Breast epithelium (tissue), 4 donors: ENCODE data around the gene KRT6B. TPM values are rescaled to one million over a fixed set of nuclear protein-coding genes. Genes with fewer than 3 reads are reported as not detected.

ENCODE experiments used
- DNase-seq, 2 donors: peaks; one replicate each; pipeline ENCODE4 v3.0.0-alpha.2; 2019; ENCODE audit warnings: low spot score in 2 of 2
- H3K27ac ChIP-seq, 2 donors: fragments of 200-600 bp; sonication (generic) in 1 of 2; one replicate each; pipeline ENCODE4 v1.5.1; 2016 to 2019; ENCODE audit warnings: mild to moderate bottlenecking in 1 of 2
- H3K27me3 ChIP-seq, 2 donors: fragments of 200-600 bp; sonication (generic) in 1 of 2; one replicate each; pipeline versions ENCODE4 v1.5.1 to v1.6.0; 2017 to 2019; ENCODE audit warnings: control low read depth in 1 of 2, mild to moderate bottlenecking in 1 of 2
- H3K36me3 ChIP-seq: fragments of 200-600 bp; one replicate; pipeline ENCODE4 v1.5.1; 2019
- H3K4me1 ChIP-seq, 2 donors: fragments of 200-600 bp; sonication (generic); one replicate each; pipeline ENCODE4 v1.5.1; 2016 to 2019; ENCODE audit warnings: control low read depth in 1 of 2
- H3K4me3 ChIP-seq, 3 donors: fragments of 200-600 bp; sonication (generic); 1 replicate in 2 of 3; 2 replicates in 1 of 3; pipeline ENCODE4 v1.5.1; 2016 to 2019; ENCODE audit warnings: mild to moderate bottlenecking in 3 of 3, moderate library complexity in 2 of 3
- H3K9me3 ChIP-seq, 2 donors: fragments of 200-600 bp; sonication (generic) in 1 of 2; one replicate each; pipeline ENCODE4 v1.5.1; 2016 to 2019; ENCODE audit warnings: control low read depth in 1 of 2
- POLR2A ChIP-seq: fragments of 450-650 bp; IDR thresholded peaks from one replicate; pipeline ENCODE4 v1.6.1; 2016; ENCODE audit warnings: antibody characterized with exemption, mild to moderate bottlenecking, moderate library complexity
- POLR2AphosphoS5 ChIP-seq, 3 donors: sonication (generic); formaldehyde crosslinking; IDR thresholded peaks; one replicate each; pipeline ENCODE4 v1.6.1; 2017; ENCODE audit warnings: antibody characterized with exemption in 3 of 3
- intact Hi-C: fragments of 100-400 bp; cut with DNase I; formaldehyde crosslinking; loops from one replicate; pipeline ENCODE4 v1.15.1; 2023; ENCODE audit warnings: low total_unique reads
- total RNA-seq, 3 donors: library from RNA; depleted of rRNA; stranded (reverse); fragments of >200 nt; gene quantifications; one replicate each; pipeline ENCODE4 v1.1.0, GENCODE V29; 2016
- TF ChIP-seq, protein P1 (sequence below), 3 donors: fragments of 450-650 bp; IDR thresholded peaks; one replicate each; pipeline ENCODE4 v1.5.1; 2016 to 2017; ENCODE audit warnings: antibody characterized with exemption in 3 of 3, mild to moderate bottlenecking in 3 of 3, moderate library complexity in 3 of 3

The KRT6B gene
- total RNA-seq, 3 donors from 2014 or later: 42.0 to 69.2 TPM; not detected in 1

- no peak overlapping the region for H3K4me3 ChIP-seq
- no peaks in the 10 kb centered on the region for H3K9me3 ChIP-seq
- TF ChIP-seq POLR2AphosphoS5 (IDR thresholded peaks at IDR 0.05) (no peak), POLR2A (no peak)
- TF ChIP-seq, protein P1, sequence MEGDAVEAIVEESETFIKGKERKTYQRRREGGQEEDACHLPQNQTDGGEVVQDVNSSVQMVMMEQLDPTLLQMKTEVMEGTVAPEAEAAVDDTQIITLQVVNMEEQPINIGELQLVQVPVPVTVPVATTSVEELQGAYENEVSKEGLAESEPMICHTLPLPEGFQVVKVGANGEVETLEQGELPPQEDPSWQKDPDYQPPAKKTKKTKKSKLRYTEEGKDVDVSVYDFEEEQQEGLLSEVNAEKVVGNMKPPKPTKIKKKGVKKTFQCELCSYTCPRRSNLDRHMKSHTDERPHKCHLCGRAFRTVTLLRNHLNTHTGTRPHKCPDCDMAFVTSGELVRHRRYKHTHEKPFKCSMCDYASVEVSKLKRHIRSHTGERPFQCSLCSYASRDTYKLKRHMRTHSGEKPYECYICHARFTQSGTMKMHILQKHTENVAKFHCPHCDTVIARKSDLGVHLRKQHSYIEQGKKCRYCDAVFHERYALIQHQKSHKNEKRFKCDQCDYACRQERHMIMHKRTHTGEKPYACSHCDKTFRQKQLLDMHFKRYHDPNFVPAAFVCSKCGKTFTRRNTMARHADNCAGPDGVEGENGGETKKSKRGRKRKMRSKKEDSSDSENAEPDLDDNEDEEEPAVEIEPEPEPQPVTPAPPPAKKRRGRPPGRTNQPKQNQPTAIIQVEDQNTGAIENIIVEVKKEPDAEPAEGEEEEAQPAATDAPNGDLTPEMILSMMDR (IDR thresholded peaks at IDR 0.05): no peak
- DNase-seq: no peak
- intact Hi-C loops: no loop called here
- H3K27me3 ChIP-seq: no peaks in the 10 kb centered on the region
- no peaks in the 10 kb centered on the region for H3K36me3 ChIP-seq
- H3K4me1 ChIP-seq: no peaks in the 10 kb centered on the region
- H3K27ac ChIP-seq: no peak overlapping the region
These were observed 19.3 kb downstream of the KRT6B start for GRCh38 chr12:52432559-52433207.

- no peak for TF ChIP-seq POLR2A
- TF ChIP-seq, protein P1 (IDR thresholded peaks at IDR 0.05): no peak
- TF ChIP-seq POLR2AphosphoS5 (IDR thresholded peaks at IDR 0.05): no peak
- no peak overlapping the region for H3K27ac ChIP-seq
- H3K4me3 ChIP-seq: no peak overlapping the region
- H3K27me3 ChIP-seq: no peaks in the 10 kb centered on the region
- H3K36me3 ChIP-seq: no peaks in the 10 kb centered on the region
- no peaks in the 10 kb centered on the region for H3K4me1 ChIP-seq
- intact Hi-C loops: no loop called here
- no peak for DNase-seq
- H3K9me3 ChIP-seq: no peaks in the 10 kb centered on the region
These were observed 23.8 kb downstream of the KRT6B start for GRCh38 chr12:52428121-52428520.

DNA sequence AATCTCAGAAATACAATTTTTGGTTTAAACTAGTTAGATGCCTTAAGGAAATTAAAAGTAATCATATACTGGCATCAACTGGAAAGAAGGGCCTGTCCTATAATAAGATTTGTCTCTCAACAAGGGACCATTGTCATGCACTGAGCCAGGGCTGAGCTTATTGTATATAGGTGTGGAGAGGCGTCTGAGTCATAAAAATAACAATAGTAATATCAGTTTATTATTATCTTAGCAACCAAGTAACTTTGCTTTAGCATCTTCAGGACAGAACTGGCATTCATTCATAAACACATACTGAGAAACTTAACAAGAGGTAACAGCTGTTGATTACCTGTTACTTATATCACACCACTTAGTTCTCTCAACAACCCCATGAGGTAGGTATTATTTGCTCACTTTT is 24.9 kb downstream of the KRT6B start:
- no peaks in the 10 kb centered on the region for H3K4me1 ChIP-seq
- no peak for TF ChIP-seq POLR2AphosphoS5 (IDR thresholded peaks at IDR 0.05)
- TF ChIP-seq POLR2A: no peak
- TF ChIP-seq, protein P1 (IDR thresholded peaks at IDR 0.05): no peak
- no peaks in the 10 kb centered on the region for H3K27me3 ChIP-seq
- intact Hi-C loops: no loop called here
- no peak overlapping the region for H3K4me3 ChIP-seq
- H3K36me3 ChIP-seq: no peaks in the 10 kb centered on the region
- H3K9me3 ChIP-seq: no peaks in the 10 kb centered on the region
- no peak overlapping the region for H3K27ac ChIP-seq
- no peak for DNase-seq

GRCh38 chr12:52426034-52426433 is 25.9 kb downstream of the KRT6B start:
- peaks cover 0 to 3% of the 10 kb centered on the region in 2 donors for H3K27me3 ChIP-seq
- DNase-seq: no peak
- no peak overlapping the region for H3K4me3 ChIP-seq
- H3K9me3 ChIP-seq: no peaks in the 10 kb centered on the region
- intact Hi-C loops: no loop called here
- TF ChIP-seq POLR2AphosphoS5 (IDR thresholded peaks at IDR 0.05) (no peak), POLR2A (no peak)
- TF ChIP-seq, protein P1 (IDR thresholded peaks at IDR 0.05): no peak
- H3K36me3 ChIP-seq: no peaks in the 10 kb centered on the region
- no peaks in the 10 kb centered on the region for H3K4me1 ChIP-seq
- no peak overlapping the region for H3K27ac ChIP-seq

- TF ChIP-seq, protein P1 (IDR thresholded peaks at IDR 0.05): no peak
- TF ChIP-seq POLR2A (no peak), POLR2AphosphoS5 (IDR thresholded peaks at IDR 0.05) (no peak)
- Histone ChIP-seq H3K36me3 (no peaks in the 10 kb centered on the region), H3K4me3 (no peak overlapping the region), H3K9me3 (no peaks in the 10 kb centered on the region), H3K4me1 (no peaks in the 10 kb centered on the region), H3K27me3 (peaks cover 0 to 3% of the 10 kb centered on the region in 2 donors), H3K27ac (no peak overlapping the region)
- intact Hi-C loops: no loop called here
- DNase-seq: no peak
These were observed 26.5 kb downstream of the KRT6B start for GRCh38 chr12:52425466-52425865.
